HEK293T (cell line): ENCODE measurements around the gene MX2.

Experiments used
- CTCF ChIA-PET: fragments of 350-600 bp; formaldehyde crosslinking; extraction: SDS; loops from one replicate; lab custom pipeline; 2021; ENCODE audit warnings: antibody characterized with exemption, inconsistent platforms; lab: Yijun Ruan, JAX
- POLR2A ChIA-PET: fragments of 350-600 bp; formaldehyde crosslinking; extraction: SDS; loops from one replicate; lab custom pipeline; 2020; ENCODE audit warnings: antibody characterized with exemption, inconsistent platforms; lab: Yijun Ruan, JAX
- DNase-seq: peaks from one replicate; pipeline ENCODE4 v3.0.0; 2012; ENCODE audit warnings: mixed read lengths; ENCODE audit errors: extremely low spot score
- ARNT ChIP-seq: fragments of 450-650 bp; IDR thresholded peaks from 2 replicates; pipeline ENCODE4 v1.6.1; 2017; ENCODE audit warnings: mild to moderate bottlenecking
- BHLHE40 ChIP-seq: fragments of 450-650 bp; IDR thresholded peaks from 2 replicates; pipeline ENCODE4 v1.6.1; 2016; ENCODE audit warnings: mild to moderate bottlenecking, moderate library complexity, borderline replicate concordance
- CTBP1 ChIP-seq: fragments of 450-650 bp; IDR thresholded peaks from 2 replicates; pipeline ENCODE4 v1.6.1; 2016; ENCODE audit warnings: borderline replicate concordance
- ELF4 ChIP-seq: fragments of 450-650 bp; IDR thresholded peaks from 2 replicates; pipeline ENCODE4 v1.6.1; 2017; ENCODE audit warnings: antibody characterized with exemption
- FOXA1 ChIP-seq: fragments of 450-650 bp; IDR thresholded peaks from 2 replicates; pipeline ENCODE4 v1.6.1; 2016; ENCODE audit warnings: mild to moderate bottlenecking
- FOXK2 ChIP-seq: fragments of 450-650 bp; IDR thresholded peaks from 2 replicates; pipeline ENCODE4 v1.6.1; 2016; ENCODE audit warnings: mild to moderate bottlenecking
- FOXM1 ChIP-seq: fragments of 450-650 bp; IDR thresholded peaks from 2 replicates; pipeline ENCODE4 v1.6.1; 2017; ENCODE audit warnings: mild to moderate bottlenecking, borderline replicate concordance
- HDGF ChIP-seq: fragments of 450-650 bp; IDR thresholded peaks from 2 replicates; pipeline ENCODE4 v1.6.1; 2017; ENCODE audit warnings: antibody characterized with exemption, borderline replicate concordance
- L3MBTL2 ChIP-seq: fragments of 450-650 bp; conservative IDR thresholded peaks from 2 replicates; pipeline ENCODE4 v1.6.1; 2016; ENCODE audit warnings: mild to moderate bottlenecking
- LEF1 ChIP-seq: fragments of 450-650 bp; IDR thresholded peaks from 2 replicates; pipeline ENCODE4 v1.6.1; 2017; ENCODE audit warnings: mild to moderate bottlenecking, borderline replicate concordance
- NFRKB ChIP-seq: fragments of 450-650 bp; IDR thresholded peaks from 2 replicates; pipeline ENCODE4 v1.6.1; 2016; ENCODE audit warnings: mild to moderate bottlenecking, moderate library complexity
- SP1 ChIP-seq: fragments of 450-650 bp; IDR thresholded peaks from 2 replicates; pipeline ENCODE4 v1.6.1; 2017
- SUZ12 ChIP-seq: fragments of 450-650 bp; IDR thresholded peaks from 2 replicates; pipeline ENCODE4 v1.6.1; 2016; ENCODE audit warnings: mild to moderate bottlenecking
- TARDBP ChIP-seq: fragments of 450-650 bp; IDR thresholded peaks from 2 replicates; pipeline ENCODE4 v1.6.1; 2016
- ZNF384 ChIP-seq: fragments of 450-650 bp; IDR thresholded peaks from 2 replicates; pipeline ENCODE4 v1.6.1; 2016
- TF ChIP-seq, protein P1 (sequence below): fragments of 450-650 bp; IDR thresholded peaks from 2 replicates; pipeline ENCODE4 v1.6.1; 2016

MX2 gene

DNA sequence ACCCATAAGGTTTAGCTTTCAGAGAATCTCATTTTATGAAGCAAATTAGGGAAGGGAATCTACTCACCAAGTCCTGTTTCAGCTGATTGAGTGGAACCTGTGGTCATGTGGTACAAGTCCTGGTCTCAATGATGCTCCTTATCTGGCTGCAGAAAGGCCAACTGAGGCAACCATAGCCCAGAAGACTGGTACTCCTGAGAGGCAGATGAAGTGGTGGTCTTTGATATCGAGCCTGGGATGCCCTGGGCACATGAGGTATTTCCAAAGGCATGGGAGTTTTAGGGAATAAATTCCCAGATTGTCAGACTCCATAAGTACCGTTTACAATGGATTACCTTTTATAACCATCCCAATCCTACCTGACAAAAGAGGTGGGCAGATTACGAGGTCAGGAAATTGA lies 67.5 kb downstream of the MX2 start:
- TF ChIP-seq ARNT (no peak), ELF4 (no peak), L3MBTL2 (no peak), TARDBP (no peak), CTBP1 (no peak), ZNF384 (no peak), FOXM1 (no peak), BHLHE40 (no peak), SP1 (no peak), HDGF (no peak), LEF1 (no peak), NFRKB (no peak), FOXK2 (no peak), SUZ12 (no peak), FOXA1 (no peak)
- DNase-seq = no peak
- CTCF ChIA-PET = no interaction called here
- POLR2A ChIA-PET = no interaction called here

DNA sequence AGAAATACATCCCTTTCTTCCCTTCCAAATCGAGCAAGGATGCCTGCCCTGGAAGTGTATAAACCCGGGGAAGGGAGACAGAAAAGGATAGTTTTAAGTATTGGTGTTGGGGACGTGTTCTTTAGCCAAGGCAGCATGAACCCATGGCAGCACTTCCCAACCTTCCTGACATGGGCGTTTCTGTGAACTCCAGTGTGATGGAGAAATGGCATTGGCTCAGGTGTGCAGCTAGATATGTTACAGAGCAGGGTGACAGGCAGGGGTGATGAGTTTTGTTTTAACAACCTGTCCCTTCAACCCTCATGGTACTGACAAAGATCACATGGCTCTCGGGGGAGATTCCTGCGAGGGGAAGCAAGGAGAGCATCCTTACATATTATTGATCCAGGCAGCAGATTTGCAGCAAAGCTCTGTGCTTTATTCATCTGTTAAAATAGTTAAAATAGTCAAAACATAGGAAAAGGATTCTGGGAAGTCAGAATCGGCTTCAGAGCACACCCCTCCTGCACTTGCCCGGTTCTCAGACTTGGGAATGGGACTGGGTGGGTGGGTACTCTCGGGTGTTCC lies 68.2 kb downstream of the MX2 start:
- DNase-seq = no peak
- CTCF ChIA-PET = no interaction called here
- POLR2A ChIA-PET = no interaction called here
- TF ChIP-seq FOXM1 = no peak

DNA sequence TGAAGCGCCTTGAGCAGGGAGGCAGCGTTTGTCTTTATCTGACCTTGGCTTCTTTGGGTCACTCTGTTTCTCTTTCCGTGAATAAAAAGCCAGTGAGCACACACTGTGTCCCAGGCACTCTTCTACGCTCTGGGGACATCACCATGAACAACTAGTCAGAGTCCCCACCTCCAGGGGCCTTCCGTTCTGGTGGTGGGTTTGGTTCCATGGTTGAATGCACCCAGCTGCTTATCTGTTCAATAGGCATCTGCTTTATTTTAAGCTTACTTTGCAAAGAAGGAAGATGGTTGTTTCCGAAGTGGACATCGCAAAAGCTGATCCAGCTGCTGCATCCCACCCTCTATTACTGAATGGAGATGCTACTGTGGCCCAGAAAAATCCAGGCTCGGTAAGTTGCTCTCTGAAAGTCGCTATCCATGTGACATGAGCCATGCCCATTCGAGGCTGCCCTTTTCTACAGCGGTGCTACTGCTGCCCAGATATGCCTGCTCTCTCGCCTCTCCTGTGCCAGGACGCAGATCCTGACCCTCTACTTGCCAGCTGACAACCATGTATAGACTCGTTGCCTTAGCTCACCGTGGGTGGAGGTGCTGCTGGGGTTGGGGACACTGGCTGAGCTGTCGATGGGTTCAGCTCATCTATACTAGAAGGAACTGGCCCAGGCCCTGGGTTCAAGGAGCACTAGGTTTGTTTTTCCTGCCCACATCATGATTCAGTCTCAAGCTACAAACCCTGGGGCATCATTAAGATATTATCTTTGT lies 70.1 kb downstream of the MX2 start:
- ChIA-PET CTCF (no interaction called here), POLR2A (no interaction called here)
- DNase-seq = no peak
- no peak for TF ChIP-seq FOXA1
- TF ChIP-seq ARNT = no peak
- no peak for TF ChIP-seq L3MBTL2
- TF ChIP-seq BHLHE40 = no peak
- TF ChIP-seq HDGF = no peak
- TF ChIP-seq NFRKB = no peak
- TF ChIP-seq, protein P1, sequence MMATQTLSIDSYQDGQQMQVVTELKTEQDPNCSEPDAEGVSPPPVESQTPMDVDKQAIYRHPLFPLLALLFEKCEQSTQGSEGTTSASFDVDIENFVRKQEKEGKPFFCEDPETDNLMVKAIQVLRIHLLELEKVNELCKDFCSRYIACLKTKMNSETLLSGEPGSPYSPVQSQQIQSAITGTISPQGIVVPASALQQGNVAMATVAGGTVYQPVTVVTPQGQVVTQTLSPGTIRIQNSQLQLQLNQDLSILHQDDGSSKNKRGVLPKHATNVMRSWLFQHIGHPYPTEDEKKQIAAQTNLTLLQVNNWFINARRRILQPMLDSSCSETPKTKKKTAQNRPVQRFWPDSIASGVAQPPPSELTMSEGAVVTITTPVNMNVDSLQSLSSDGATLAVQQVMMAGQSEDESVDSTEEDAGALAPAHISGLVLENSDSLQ = no peak
- no peak for TF ChIP-seq TARDBP
- TF ChIP-seq CTBP1 = no peak
- no peak for TF ChIP-seq SP1

DNA sequence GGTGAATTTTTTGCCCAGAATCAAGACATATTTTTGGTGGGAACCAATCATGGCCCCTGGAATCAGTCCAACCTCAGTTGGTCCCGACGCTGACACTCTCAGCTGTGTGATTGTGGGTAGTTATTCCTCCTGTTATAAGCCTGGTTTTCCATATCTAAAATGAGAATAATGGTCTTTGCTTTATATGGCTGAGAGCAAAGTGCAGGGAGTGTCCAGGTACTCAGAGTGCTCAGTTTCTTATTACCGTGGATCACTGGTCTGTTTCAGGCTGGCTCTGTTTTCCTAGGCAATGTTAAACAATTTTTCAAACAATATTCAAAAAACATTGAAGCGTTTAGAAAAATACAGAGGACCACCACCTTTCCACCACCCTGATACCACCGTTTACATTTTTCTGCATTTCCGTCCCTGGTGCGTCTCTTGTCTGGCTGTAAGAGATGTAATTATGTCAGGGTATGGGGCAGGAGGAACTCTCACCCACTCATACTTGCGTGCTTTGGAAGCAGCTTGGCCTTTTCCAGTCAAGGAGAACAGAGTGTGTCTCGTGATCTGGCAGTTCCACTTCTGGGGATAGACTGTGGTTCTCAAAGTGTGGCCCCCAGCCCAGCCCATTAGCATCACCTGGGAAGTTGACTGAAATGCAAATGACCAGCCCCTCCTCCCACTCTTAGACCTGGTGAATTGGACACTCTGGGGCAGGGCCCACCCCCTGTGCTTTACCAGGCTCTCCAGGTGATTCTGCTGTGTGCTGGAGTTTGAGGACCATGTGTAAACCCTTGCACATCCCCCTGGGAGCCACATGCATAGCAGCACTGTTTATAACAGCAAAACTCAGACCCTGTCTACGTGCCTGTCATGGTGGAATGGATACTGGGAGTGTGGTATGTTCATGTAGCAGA lies 71.0 kb downstream of the MX2 start:
- CTCF ChIA-PET = no interaction called here
- no peak for DNase-seq
- POLR2A ChIA-PET = no interaction called here
- TF ChIP-seq ARNT (no peak), HDGF (no peak), FOXM1 (no peak), SP1 (no peak), LEF1 (no peak), FOXK2 (no peak), L3MBTL2 (no peak), SUZ12 (no peak), TARDBP (no peak), FOXA1 (no peak), BHLHE40 (no peak), ELF4 (no peak), NFRKB (no peak), ZNF384 (no peak), CTBP1 (no peak)
- TF ChIP-seq, protein P1 = no peak

DNA sequence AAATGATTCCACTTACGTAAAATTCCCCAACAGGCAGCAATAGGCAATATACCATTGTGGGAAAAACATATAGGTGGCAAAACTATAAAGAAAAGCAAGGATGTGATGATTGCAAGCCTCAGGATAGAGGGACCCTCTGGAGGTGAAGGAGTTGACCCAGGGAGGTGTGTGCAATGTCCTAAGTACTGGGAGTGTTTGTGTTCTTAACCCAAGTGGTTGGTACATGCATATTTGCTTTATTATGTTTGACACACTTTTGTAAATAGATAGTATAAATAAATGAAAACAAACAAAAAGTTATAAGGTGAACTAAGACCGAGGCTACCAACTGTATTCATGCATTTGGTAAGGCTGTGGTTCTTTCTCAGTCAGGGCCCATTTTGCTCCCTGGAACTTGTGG lies 71.7 kb downstream of the MX2 start:
- no peak for TF ChIP-seq NFRKB
- CTCF ChIA-PET = no interaction called here

DNA sequence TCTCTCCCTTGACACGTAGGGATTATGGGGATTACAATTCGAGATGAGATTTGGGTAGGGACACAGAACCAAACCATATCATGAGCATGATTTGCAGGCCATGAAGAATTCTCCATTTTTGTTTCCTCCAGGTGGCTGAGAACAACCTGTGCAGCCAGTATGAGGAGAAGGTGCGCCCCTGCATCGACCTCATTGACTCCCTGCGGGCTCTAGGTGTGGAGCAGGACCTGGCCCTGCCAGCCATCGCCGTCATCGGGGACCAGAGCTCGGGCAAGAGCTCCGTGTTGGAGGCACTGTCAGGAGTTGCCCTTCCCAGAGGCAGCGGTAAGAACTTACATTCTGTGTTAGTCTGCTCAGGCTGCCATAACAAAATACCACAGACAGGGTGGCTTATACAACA lies 73.9 kb downstream of the MX2 start:
- CTCF ChIA-PET = no interaction called here
- POLR2A ChIA-PET = no interaction called here
- no peak for TF ChIP-seq CTBP1
- no peak for TF ChIP-seq FOXK2
- no peak for TF ChIP-seq FOXA1
- TF ChIP-seq SUZ12 = no peak
- TF ChIP-seq, protein P1 = no peak
- TF ChIP-seq ELF4 = no peak
- TF ChIP-seq L3MBTL2 = no peak
- no peak for TF ChIP-seq SP1
- no peak for DNase-seq

More for the DNA sequence above, 71.7 kb downstream of the MX2 start:
- POLR2A ChIA-PET = no interaction called here
- DNase-seq = no peak
